DND-41 (cell line): ENCODE data around the gene MYO3A.

Source experiments
- CTCF ChIP-seq: IDR thresholded peaks from 2 replicates; pipeline ENCODE4 v1.5.1; 2012; ENCODE audit warnings: borderline replicate concordance, low read length, moderate library complexity, mild to moderate bottlenecking; ENCODE audit not compliant: poor library complexity, severe bottlenecking; ENCODE audit errors: extremely low read depth
- EZH2 ChIP-seq: IDR thresholded peaks from 3 replicates; pipeline ENCODE4 v1.6.1; 2012; ENCODE audit warnings: borderline replicate concordance, low read depth, mild to moderate bottlenecking, moderate library complexity, low read length, inconsistent platforms; ENCODE audit not compliant: severe bottlenecking

DNA sequence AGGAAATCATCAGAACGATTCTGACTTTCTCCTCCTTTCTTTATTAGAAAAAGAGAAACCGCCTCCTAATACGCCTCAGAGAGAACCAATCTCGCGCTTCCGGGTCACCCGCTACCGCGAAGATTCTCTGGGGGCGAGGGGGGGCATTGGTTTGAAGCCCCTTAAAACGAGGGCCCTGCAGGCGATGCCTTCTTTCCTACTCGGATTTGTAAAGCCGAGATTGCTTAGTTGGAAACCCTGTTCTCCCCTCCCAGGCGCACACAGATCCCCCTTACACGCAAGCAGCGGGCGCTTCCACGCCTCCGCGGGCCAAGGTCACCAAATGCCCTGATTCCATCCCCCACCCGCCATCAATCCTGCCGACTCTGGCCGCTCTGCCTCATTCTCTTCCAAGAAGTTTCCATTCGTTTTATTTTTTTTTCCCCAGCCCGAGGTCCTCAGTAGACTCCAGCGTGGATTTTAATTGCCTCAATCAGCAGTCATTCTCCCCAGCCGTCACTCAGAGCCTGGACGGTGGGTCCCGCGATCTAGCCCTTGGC lies 281.4 kb downstream of the MYO3A start:
- TF ChIP-seq CTCF: no peak
- TF ChIP-seq EZH2: no peak
